Astrocyte (in vitro differentiated cells and primary cell): Measurements from ENCODE around the gene IRGQ.

Experiments used
- CTCF ChIP-seq: IDR thresholded peaks from 2 replicates; pipeline ENCODE4 v1.5.1; 2011; ENCODE audit warnings: low read depth, mild to moderate bottlenecking, inconsistent platforms, low read length, moderate library complexity; ENCODE audit not compliant: insufficient read depth
- EZH2 ChIP-seq: IDR thresholded peaks from 2 replicates; pipeline ENCODE4 v1.6.1; 2012; ENCODE audit warnings: mild to moderate bottlenecking, low read length, inconsistent platforms; ENCODE audit not compliant: insufficient read depth

- no peak for TF ChIP-seq CTCF
- TF ChIP-seq EZH2 = no peak
Observed at GRCh38 chr19:43643326-43643725, 47.4 kb upstream of the IRGQ start.
